GM12878 (cell line): ENCODE results near the gene NCMAP. TPM values are rescaled to one million over a fixed set of nuclear protein-coding genes. Genes with fewer than 3 reads are reported as not detected.

Source experiments
- BRCA1 ChIP-seq: IDR thresholded peaks from 2 replicates; pipeline ENCODE4 v1.6.1; 2011; ENCODE audit warnings: low read depth, low read length, improper control_type of control experiment
- CBX3 ChIP-seq: fragments of 200-600 bp; sonication (generic); IDR thresholded peaks from 2 replicates; pipeline ENCODE4 v1.6.1; 2016; ENCODE audit warnings: low read depth, borderline replicate concordance
- CREM ChIP-seq: IDR thresholded peaks from 2 replicates; pipeline ENCODE4 v1.6.1; 2014; ENCODE audit warnings: antibody characterized with exemption, low read depth
- HDAC6 ChIP-seq: fragments of 200-600 bp; sonication (generic); IDR thresholded peaks from one replicate; pipeline ENCODE4 v1.8.0; 2017; ENCODE audit warnings: antibody characterized with exemption; ENCODE audit not compliant: unreplicated experiment
- HDGF ChIP-seq: fragments of 450-650 bp; IDR thresholded peaks from 2 replicates; pipeline ENCODE4 v1.6.1; 2016; ENCODE audit warnings: antibody characterized with exemption
- IRF4 ChIP-seq: IDR thresholded peaks from 2 replicates; pipeline ENCODE4 v1.6.1; 2011; ENCODE audit warnings: low read depth, low read length
- KLF5 ChIP-seq: fragments of 450-650 bp; IDR thresholded peaks from 2 replicates; pipeline ENCODE4 v1.6.1; 2014; ENCODE audit warnings: mild to moderate bottlenecking; ENCODE audit not compliant: partially characterized antibody
- NBN ChIP-seq: fragments of 450-650 bp; IDR thresholded peaks from 2 replicates; pipeline ENCODE4 v1.6.1; 2016
- NFYA ChIP-seq: IDR thresholded peaks from 2 replicates; pipeline ENCODE4 v1.6.1; 2011; ENCODE audit warnings: low read depth, mild to moderate bottlenecking, low read length, improper control_type of control experiment, borderline replicate concordance
- POLR2AphosphoS2 ChIP-seq: IDR thresholded peaks from 2 replicates; pipeline ENCODE4 v1.6.1; 2011; ENCODE audit warnings: low read depth, mild to moderate bottlenecking, low read length, improper control_type of control experiment, moderate library complexity
- POLR2AphosphoS5 ChIP-seq: IDR thresholded peaks from 2 replicates; pipeline ENCODE4 v1.6.1; 2011; ENCODE audit warnings: mild to moderate bottlenecking, low read length, inconsistent platforms
- SMAD5 ChIP-seq: IDR thresholded peaks from 2 replicates; pipeline ENCODE4 v1.6.1; 2016; ENCODE audit warnings: antibody characterized with exemption, low read depth
- SUZ12 ChIP-seq: fragments of 200-600 bp; sonication (generic); IDR thresholded peaks from one replicate; pipeline ENCODE4 v1.6.1; 2018; ENCODE audit warnings: antibody characterized with exemption, mild to moderate bottlenecking; ENCODE audit not compliant: unreplicated experiment
- TCF12 ChIP-seq: IDR thresholded peaks from 2 replicates; pipeline ENCODE4 v1.6.1; 2011; ENCODE audit warnings: low read depth, mild to moderate bottlenecking, low read length
- TCF7 ChIP-seq: IDR thresholded peaks from 2 replicates; pipeline ENCODE4 v1.6.1; 2014; ENCODE audit warnings: antibody characterized with exemption, borderline replicate concordance
- YY1 ChIP-seq: IDR thresholded peaks from 2 replicates; pipeline ENCODE4 v1.6.1; 2011; ENCODE audit warnings: low read depth, mild to moderate bottlenecking, low read length
- ZNF207 ChIP-seq: fragments of 450-650 bp; IDR thresholded peaks from 2 replicates; pipeline ENCODE4 v1.6.1; 2014; ENCODE audit warnings: antibody characterized with exemption, mild to moderate bottlenecking, borderline replicate concordance
- ZNF274 ChIP-seq: IDR thresholded peaks from one replicate; pipeline ENCODE4 v1.8.0; 2011; ENCODE audit not compliant: insufficient read length, insufficient read depth
- ZSCAN29 ChIP-seq: fragments of 450-650 bp; IDR thresholded peaks from 2 replicates; pipeline ENCODE4 v1.6.1; 2017; ENCODE audit warnings: mild to moderate bottlenecking, moderate library complexity
- polyA plus RNA-seq, 11 experiments: library from polyadenylated mRNA; depleted of rRNA in 4 of 11; unstranded in 6 of 11; stranded (reverse) in 5 of 11; fragments of >200 nt; fragmentation: Nextera tagmentation in 4 of 11; fragmentation: Illumina TruSeq in 1 of 11; extraction: Ambion mirVana in 4 of 11; extraction: Trizol in 1 of 11; gene quantifications; 1 replicate in 1 of 11; 2 replicates in 10 of 11; pipeline versions ENCODE4 v1.2.1 to v1.2.3, GENCODE V29; 2011 to 2016; ENCODE audit warnings: inconsistent platforms in 2 of 11, missing spikeins in 2 of 11, low read depth in 1 of 11
- total RNA-seq, 4 experiments: library from RNA; depleted of rRNA in 3 of 4; stranded (reverse); fragments of >200 nt in 3 of 4; fragmentation: Illumina TruSeq in 1 of 4; extraction: Trizol in 1 of 4; gene quantifications; 2 replicates each; pipeline versions ENCODE4 v1.2.1 to v1.2.3, GENCODE V29; 2013 to 2021
- TF ChIP-seq, protein P1 (sequence below): IDR thresholded peaks from 2 replicates; pipeline ENCODE4 v1.6.1; 2012; ENCODE audit warnings: improper control_type of control experiment, low read depth, low read length; ENCODE audit not compliant: insufficient replicate concordance
- TF ChIP-seq, protein P2 (sequence below): fragments of 450-650 bp; formaldehyde crosslinking; IDR thresholded peaks from 2 replicates; pipeline ENCODE4 v1.4.0; 2022; ENCODE audit warnings: mild to moderate bottlenecking, moderate library complexity
- TF ChIP-seq, protein P3 (sequence below): fragments of 450-650 bp; IDR thresholded peaks from 2 replicates; pipeline ENCODE4 v1.6.1; 2014; ENCODE audit warnings: mild to moderate bottlenecking
- TF ChIP-seq, protein P4 (sequence below): IDR thresholded peaks from 2 replicates; pipeline ENCODE4 v1.6.1; 2011; ENCODE audit warnings: borderline replicate concordance, low read depth, mild to moderate bottlenecking, moderate library complexity, low read length; ENCODE audit not compliant: insufficient read depth, poor library complexity, severe bottlenecking

NCMAP gene
- total and polyA plus RNA-seq, 10 of the 15 experiments (the other 5 are each of a cell fraction or from before 2014, with no cell fraction given): not detected

DNA sequence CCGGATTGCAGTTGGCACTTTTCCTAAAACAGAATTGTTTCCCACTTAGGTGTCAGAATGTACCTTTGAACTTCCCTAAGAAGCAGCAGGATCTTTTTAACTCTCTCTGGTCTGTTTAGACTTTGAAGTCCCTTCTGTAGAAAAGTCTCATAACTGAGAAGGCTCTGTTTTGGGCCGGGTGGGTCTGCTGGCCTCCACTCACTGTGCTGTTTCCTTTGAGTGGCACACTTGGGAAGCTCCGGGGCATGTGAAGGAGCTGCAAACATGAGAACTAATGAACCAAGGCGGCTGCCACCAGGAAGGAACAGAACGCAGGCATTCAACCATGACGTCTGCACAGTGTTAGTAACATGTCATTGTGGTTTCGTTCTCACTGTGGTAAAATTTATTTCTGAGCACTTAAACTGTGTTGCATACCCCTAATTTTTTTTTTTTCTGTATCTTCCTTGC is 19.5 kb upstream of the NCMAP start (continued):
- TF ChIP-seq, protein P1, sequence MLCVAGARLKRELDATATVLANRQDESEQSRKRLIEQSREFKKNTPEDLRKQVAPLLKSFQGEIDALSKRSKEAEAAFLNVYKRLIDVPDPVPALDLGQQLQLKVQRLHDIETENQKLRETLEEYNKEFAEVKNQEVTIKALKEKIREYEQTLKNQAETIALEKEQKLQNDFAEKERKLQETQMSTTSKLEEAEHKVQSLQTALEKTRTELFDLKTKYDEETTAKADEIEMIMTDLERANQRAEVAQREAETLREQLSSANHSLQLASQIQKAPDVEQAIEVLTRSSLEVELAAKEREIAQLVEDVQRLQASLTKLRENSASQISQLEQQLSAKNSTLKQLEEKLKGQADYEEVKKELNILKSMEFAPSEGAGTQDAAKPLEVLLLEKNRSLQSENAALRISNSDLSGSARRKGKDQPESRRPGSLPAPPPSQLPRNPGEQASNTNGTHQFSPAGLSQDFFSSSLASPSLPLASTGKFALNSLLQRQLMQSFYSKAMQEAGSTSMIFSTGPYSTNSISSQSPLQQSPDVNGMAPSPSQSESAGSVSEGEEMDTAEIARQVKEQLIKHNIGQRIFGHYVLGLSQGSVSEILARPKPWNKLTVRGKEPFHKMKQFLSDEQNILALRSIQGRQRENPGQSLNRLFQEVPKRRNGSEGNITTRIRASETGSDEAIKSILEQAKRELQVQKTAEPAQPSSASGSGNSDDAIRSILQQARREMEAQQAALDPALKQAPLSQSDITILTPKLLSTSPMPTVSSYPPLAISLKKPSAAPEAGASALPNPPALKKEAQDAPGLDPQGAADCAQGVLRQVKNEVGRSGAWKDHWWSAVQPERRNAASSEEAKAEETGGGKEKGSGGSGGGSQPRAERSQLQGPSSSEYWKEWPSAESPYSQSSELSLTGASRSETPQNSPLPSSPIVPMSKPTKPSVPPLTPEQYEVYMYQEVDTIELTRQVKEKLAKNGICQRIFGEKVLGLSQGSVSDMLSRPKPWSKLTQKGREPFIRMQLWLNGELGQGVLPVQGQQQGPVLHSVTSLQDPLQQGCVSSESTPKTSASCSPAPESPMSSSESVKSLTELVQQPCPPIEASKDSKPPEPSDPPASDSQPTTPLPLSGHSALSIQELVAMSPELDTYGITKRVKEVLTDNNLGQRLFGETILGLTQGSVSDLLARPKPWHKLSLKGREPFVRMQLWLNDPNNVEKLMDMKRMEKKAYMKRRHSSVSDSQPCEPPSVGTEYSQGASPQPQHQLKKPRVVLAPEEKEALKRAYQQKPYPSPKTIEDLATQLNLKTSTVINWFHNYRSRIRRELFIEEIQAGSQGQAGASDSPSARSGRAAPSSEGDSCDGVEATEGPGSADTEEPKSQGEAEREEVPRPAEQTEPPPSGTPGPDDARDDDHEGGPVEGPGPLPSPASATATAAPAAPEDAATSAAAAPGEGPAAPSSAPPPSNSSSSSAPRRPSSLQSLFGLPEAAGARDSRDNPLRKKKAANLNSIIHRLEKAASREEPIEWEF: no peak
- TF ChIP-seq IRF4 (no peak), CREM (peak; percentile 50; the same call in 1 of the 2 replicates), TCF7 (no peak), HDGF (no peak), TCF12 (no peak), SUZ12 (no peak), BRCA1 (no peak), ZNF207 (no peak), ZNF274 (no peak), NBN (0 out of 2 replicates have a peak, but pooled peaks have one; percentile 22), NFYA (no peak), KLF5 (no peak), POLR2AphosphoS2 (no peak), ZSCAN29 (no peak), POLR2AphosphoS5 (no peak), CBX3 (no peak), HDAC6 (no peak), YY1 (no peak), SMAD5 (no peak)
- TF ChIP-seq, protein P2, sequence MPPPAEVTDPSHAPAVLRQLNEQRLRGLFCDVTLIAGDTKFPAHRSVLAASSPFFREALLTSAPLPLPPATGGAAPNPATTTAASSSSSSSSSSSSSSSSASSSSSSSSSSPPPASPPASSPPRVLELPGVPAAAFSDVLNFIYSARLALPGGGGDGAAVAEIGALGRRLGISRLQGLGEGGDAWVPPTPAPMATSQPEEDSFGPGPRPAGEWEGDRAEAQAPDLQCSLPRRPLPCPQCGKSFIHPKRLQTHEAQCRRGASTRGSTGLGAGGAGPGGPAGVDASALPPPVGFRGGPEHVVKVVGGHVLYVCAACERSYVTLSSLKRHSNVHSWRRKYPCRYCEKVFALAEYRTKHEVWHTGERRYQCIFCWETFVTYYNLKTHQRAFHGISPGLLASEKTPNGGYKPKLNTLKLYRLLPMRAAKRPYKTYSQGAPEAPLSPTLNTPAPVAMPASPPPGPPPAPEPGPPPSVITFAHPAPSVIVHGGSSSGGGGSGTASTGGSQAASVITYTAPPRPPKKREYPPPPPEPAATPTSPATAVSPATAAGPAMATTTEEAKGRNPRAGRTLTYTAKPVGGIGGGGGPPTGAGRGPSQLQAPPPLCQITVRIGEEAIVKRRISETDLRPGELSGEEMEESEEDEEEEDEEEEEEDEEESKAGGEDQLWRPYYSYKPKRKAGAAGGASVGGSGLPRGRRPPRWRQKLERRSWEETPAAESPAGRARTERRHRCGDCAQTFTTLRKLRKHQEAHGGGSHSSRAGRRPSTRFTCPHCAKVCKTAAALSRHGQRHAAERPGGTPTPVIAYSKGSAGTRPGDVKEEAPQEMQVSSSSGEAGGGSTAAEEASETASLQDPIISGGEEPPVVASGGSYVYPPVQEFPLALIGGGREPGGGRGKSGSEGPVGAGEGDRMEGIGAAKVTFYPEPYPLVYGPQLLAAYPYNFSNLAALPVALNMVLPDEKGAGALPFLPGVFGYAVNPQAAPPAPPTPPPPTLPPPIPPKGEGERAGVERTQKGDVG (CRISPR knock-in tag): no peak
- TF ChIP-seq, protein P3, sequence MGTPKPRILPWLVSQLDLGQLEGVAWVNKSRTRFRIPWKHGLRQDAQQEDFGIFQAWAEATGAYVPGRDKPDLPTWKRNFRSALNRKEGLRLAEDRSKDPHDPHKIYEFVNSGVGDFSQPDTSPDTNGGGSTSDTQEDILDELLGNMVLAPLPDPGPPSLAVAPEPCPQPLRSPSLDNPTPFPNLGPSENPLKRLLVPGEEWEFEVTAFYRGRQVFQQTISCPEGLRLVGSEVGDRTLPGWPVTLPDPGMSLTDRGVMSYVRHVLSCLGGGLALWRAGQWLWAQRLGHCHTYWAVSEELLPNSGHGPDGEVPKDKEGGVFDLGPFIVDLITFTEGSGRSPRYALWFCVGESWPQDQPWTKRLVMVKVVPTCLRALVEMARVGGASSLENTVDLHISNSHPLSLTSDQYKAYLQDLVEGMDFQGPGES: no peak
- TF ChIP-seq, protein P4, sequence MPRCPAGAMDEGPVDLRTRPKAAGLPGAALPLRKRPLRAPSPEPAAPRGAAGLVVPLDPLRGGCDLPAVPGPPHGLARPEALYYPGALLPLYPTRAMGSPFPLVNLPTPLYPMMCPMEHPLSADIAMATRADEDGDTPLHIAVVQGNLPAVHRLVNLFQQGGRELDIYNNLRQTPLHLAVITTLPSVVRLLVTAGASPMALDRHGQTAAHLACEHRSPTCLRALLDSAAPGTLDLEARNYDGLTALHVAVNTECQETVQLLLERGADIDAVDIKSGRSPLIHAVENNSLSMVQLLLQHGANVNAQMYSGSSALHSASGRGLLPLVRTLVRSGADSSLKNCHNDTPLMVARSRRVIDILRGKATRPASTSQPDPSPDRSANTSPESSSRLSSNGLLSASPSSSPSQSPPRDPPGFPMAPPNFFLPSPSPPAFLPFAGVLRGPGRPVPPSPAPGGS: no peak
